ENCODE results near the gene ZMAT3.
A peak's percentile ranks its signal among the peaks of the same experiment; 100 is the strongest.
"Not testable (repeated sequence)": the region's sequence is repeated elsewhere in the genome, so short reads cannot be mapped to it uniquely, and the experiment has no call there.

Gene ZMAT3

DNA sequence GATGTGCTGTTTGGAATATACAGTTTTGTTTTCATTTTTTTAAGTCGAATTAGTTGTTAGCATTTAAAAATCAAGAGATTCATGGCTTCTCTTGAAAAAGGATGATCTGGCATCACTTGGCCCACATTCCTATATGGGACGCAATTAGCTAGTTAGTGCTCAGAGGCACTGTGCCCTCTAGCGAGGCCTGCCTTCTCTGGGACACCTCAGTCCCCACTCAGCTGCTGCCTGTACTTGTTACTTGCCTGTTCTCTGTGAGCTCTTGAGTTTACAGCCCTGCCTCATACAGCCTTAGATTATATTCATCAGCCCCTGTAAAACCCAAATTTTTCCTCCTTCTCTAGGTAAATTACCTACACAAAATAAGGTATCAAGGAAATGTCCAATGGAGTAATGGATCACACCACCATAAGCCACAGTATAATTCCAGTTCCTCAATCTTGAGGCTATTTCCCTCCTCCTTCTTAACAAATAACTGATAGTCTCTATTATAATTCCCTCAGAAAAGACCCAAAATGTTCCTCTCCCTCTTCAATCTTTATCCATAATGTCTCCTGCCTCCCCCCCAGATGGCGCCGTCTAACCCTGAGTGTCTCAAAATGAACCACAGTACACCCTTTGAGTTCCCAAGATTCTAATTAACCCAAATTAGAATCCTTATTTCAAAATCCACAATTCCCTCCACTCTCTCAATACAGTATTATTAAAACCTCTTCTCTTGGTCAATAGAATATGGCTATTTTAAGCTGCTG is 2.7 kb downstream of the ZMAT3 start:
- DNase-seq, result peak; percentile 21 to 49

GRCh38 chr3:179067839-179068238 is 3.8 kb downstream of the ZMAT3 start:
- no peak for DNase-seq

GRCh38 chr3:179067291-179067690 is 4.3 kb downstream of the ZMAT3 start:
- DNase-seq, result no peak

DNA sequence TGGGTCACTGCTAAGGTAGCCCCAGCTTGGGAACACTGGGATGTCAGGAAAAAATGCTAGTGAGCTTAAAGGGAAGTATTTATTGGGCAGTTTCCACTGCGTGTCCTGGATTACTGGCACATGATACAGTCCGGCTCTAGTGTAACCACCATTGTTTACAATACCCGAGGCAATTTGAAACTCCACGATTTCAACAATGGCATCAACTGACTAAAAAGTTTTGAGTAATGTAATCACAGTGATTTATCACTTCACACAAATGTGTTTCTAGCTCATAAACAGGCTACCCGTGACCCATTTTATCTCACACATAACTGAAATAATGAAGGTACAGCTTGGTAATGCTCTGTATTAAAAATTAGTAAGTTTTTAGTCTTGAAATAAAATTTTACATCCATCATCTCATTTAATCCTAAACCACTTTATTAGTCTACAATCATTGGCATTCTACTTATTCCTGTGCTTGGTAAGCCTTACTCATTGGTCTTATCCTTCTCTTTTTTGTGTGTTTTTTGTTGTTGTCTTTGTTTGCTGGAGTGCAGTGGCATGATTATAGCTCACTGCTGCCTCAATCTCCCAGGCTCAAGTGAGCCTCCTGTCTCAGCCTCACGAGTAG is 7.6 kb downstream of the ZMAT3 start:
- DNase-seq, result no peak

- DNase-seq, result no peak
Measured at GRCh38 chr3:179056326-179056725, 15.3 kb downstream of the ZMAT3 start.

DNA sequence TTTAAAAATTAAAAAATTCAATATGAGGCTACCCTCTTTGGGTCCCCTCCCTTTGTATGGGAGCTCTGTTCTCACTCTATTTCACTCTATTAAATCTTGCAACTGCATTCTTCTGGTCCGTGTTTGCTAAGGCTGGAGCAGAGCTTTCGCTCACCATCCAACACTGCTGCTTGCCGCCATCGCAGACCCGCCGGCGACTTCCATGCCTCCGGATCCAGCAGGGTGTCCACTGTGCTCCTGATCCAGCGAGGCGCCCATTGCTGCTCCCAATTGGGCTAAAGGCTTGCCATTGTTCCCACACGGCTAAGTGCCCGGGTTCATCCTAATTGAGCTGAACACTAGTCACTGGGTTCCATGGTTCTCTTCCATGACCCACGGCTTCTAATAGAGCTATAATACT is 17.0 kb downstream of the ZMAT3 start:
- not testable (repeated sequence) for DNase-seq

DNA sequence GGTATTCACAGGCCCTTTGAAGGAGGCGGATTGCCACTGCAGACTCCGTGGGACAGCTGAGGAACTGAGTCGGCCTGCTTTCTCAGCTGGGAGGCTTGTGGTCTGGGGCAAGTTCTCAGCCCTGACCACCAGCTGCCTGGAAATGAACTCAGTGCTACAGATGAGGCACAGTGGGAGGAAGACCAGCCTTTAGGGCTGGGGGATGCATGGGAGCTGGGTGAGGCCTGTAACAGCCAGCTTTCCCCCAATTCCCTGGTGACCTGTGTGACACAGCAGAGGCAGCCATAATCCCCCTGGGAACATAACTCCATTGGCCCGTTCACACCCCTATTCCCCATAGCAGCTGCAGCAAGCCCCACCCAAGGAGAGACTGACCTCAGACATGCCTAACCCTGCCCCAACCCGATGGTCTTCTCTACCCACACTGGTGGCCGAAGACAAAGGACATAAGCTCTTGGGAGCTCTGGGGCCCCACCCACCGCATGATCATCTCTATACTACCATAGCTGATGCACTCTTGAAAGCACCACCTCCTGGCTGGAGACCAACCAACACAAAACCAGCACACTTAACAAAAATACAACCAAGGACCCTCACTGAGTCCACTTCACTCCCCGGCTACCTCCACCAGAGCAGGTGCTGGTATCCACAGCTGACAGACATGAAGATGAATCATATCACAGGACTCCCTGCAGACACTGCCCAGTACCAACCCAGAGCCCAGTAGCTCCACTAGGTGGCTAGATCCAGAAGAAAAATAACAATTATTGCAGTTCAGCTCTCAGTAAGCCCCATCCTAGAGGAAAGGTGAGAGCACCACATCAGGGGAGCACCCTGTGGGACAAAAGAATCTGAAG is 24.9 kb downstream of the ZMAT3 start:
- no peak for DNase-seq

DNA sequence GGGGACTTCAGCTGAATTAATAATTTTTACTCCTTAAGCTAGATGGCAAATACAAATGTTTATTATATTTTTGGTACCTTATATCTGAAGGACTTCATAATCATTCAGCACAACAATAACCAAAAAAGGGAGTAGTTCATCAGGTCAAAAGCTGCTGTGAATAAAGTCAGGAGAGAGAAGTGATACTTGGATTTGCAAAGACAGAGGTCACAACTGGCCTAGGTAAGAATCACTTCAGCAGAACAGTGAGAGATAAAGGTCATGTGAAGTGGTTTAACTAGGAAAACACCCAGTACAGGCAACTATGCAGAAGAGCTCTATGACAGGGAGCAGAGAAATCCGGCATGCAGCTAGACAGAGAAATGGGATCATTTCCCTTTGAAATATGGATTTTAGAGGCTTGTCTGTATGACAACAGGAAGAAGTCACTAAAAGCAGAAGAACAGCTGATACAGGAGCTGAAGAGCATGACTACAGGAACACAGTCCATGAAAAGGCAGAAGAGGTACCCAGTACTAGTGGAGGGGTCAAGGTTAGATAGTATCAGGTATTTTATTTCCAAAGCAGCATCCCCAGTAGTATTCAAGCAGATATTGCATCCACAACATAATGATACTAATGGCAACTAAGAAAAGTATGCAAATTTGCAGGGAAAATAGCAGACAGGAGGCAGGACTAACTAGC is 25.7 kb downstream of the ZMAT3 start:
- DNase-seq, result no peak

DNA sequence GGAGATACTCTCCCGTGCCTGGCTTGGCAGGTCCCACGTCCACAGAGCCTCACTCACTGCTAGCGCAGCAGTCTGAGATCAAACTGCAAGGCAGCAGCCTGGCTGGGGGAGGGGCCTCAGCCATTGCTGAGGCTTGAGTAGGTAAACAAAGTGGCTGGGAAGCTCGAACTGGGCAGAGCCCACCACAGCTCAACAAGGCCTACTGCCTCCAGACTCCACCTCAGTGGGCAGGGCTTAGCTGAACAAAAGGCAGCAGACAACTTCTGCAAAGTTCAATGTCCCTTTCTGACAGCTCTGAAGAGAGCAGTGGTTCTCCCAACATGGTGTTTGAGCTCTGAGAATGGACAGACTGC is 32.7 kb downstream of the ZMAT3 start:
- DNase-seq, result not testable (repeated sequence)

DNA sequence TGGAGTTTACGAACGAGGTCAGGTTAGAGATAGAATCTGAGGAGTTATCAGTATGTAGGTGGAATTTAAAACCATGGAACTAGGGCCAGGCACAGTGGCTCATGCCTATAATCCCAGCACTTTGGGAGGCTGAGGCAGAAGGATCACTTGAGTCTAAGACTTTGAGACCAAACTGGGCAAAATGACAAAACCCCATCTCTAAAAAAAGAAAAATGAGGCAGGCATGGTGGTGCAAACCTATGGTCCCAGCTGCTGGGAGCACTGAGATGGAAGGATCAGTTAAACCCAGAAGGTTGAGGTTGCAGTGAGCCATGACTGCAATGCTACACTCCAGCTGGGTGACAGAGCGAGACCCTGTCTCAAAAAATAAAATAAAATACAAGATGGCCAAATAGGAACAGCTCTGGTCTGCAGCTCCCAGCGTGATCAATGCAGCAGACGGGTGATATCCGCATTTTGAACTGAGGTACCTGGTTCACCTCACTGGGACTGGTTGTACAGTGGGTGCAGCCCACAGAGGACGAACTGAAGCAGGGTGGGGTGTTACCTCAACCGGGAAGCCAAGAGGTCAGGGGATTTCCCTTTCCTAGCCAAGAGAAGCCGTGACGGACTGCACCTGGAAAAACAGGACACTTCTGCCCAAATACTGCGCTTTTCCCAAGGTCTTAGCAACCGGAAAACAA is 33.3 kb downstream of the ZMAT3 start:
- DNase-seq, result no peak

DNA sequence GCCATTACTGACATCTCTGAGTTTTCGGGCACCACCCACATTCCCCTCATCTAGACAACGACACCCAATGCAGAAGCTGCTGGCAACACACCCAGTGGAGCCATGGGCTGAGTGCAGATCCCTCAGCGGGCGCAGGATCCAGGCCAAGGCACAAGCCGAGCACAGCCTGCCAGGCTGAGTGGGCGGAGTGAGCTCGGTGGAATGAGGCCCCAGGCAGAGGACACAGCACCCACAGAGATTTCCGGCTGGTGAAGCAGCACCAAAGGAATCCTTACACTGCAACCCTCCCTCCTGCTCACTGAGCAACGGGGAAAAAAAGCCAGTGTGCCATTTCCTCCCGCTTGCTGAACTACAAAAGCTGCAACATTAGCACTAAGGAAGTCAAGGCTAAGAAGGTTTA is 34.3 kb downstream of the ZMAT3 start:
- peak; percentile 32 to 56 for DNase-seq

DNA sequence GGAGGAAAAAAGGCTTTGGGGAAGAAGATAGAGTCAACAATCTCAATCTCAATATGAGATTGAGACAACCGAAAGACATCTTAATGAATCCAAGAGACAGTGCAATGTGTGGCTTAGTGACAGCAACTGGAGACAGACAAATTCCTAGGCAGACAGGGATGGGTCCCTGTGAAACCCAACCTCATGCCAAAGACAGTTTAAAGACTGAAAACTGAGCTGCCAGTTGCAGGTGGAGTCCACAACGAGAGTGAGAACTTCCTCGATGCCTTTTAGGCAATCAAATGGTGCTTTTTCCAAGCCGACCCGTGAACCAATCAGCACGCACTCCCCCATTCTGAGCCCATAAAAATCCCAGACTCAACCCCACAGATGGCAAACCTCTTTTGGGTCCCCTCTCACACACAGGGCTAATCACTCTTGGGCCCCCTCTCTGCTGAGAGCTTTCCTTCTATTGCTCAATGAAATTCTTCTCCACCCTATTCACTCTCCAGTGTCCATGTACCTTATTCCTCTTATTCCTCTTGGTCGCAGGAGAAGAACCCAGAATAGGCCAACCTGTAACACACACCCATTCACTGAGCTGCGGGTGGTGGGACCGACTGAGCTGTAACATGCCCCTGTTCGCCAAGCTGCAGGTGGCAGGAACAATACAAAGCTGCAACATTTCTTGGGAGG is 34.8 kb downstream of the ZMAT3 start:
- DNase-seq, result no peak

GRCh38 chr3:179036226-179036625 is 35.4 kb downstream of the ZMAT3 start:
- DNase-seq, result no peak

DNA sequence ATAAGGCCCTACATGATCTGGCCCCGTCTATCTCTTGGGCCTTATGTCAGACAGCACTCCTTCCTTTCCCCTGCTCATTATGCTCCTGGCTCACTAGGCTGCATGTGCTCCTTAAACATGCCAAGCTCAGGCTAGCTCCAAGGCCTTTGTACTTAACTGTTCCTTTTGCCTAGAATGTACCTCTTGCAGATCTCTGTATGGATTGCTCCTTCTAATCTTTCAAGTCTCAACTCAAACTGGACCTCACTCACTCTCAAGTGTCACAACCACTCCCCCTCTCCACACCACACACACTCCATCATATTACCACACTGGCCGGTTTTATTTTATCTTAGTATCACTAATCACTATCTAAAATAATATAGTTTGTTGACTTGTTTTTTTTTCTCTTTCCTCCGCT is 36.4 kb downstream of the ZMAT3 start:
- DNase-seq, result no peak

GRCh38 chr3:179033304-179033657 is 38.3 kb downstream of the ZMAT3 start:
- DNase-seq, result not testable (repeated sequence)

GRCh38 chr3:179032454-179033303 is 38.9 kb downstream of the ZMAT3 start:
- DNase-seq, result not testable (repeated sequence)

DNA sequence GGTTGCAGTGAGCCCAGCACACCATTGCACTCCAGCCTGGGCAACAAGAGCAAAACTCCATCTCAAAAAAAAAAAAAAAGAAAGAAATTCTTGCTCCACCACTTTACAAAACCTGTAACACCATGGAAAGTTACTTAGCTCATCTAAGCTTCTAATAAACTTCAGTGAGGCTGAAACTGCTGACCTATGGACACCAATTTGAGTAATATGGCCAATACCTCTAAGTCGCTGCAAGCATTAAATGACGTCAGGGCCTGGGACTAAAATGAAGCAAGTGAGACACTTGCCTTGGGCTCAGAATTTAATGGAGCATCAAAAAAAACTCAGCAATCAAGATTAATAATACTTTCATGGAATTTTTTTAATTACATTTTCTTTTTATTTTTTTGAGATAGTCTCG is 42.5 kb downstream of the ZMAT3 start:
- no peak for DNase-seq

DNA sequence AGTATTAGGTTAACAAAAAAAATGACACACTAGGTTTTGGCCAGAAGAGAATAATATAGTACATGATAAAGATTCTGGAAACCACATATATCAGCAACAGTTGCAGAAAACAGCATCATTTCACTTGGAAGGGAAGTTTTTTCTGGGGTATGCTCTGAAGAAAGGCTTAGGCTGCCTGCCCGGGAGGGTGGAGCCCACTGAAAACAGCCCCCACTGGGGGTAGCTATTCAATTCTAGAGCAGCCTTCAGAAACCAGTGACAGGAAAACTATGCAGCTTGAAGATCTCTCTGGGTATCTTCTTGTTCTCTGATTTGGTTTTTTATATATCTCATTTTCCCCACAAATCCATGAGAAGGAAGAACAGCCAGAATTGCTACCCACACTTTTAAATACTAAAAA is 43.2 kb downstream of the ZMAT3 start:
- DNase-seq, result no peak

- no peak for DNase-seq
Measured at GRCh38 chr3:179027326-179027900, 44.2 kb downstream of the ZMAT3 start.

- DNase-seq, result no peak
Measured at GRCh38 chr3:179026636-179027035, 45.0 kb downstream of the ZMAT3 start.

All from CD4-positive, alpha-beta T cell treated with Interleukin-4 for 1 hour (primary cell).